HepG2 (cell line): ENCODE data around the gene NOL11. TPM values are rescaled to one million over a fixed set of nuclear protein-coding genes. Genes with fewer than 3 reads are reported as not detected.

Experiments used
- ATAC-seq: fragments of 200-7000 bp; cut with Tn5 transposase; 3 replicates; pipeline ENCODE4 v1.9.1; 2020; ENCODE audit warnings: mild to moderate bottlenecking, moderate library complexity
- BruUV-seq: library from RNA; stranded (reverse); fragments of 400-500 nt; replicated peaks from 2 replicates; lab custom pipeline; 2021; lab: Mats Ljungman, UMichigan
- CTCF ChIA-PET: fragments of 300-600 bp; formaldehyde crosslinking; extraction: SDS; loops from one replicate; lab custom pipeline; 2021; ENCODE audit warnings: low total read pairs, inconsistent platforms, low intra/inter-chr PET ratio; lab: Yijun Ruan, JAX
- POLR2A ChIA-PET: fragments of 350-600 bp; sonication (Branson Sonifier 250); formaldehyde crosslinking; loops from one replicate; lab custom pipeline; 2020; ENCODE audit warnings: antibody characterized with exemption, inconsistent platforms; lab: Yijun Ruan, JAX
- DNase-seq: peaks from one replicate; pipeline ENCODE4 v3.0.0-alpha.2; 2015; ENCODE audit warnings: low spot score
- FAIRE-seq: peaks from 3 replicates; lab custom pipeline; 2011; peaks lifted over from hg19 to GRCh38; lab: Jason Lieb, UNC
- H2AFZ ChIP-seq: one replicate; pipeline ENCODE4 v1.6.1; 2011; ENCODE audit warnings: low read length, inconsistent platforms
- H3K27ac ChIP-seq: fragments of 300-600 bp; 3 replicates; pipeline ENCODE4 v1.8.0; 2011; ENCODE audit warnings: mixed run types, mild to moderate bottlenecking, mixed read lengths, low read length, inconsistent platforms; ENCODE audit not compliant: insufficient read depth; ENCODE audit errors: extremely low read length
- H3K27me3 ChIP-seq, 2 experiments: fragments of 200-600 bp in 1 of 2; 2 replicates in 1 of 2; 3 replicates in 1 of 2; pipeline versions ENCODE4 v1.6.0 to v1.8.0; 2011; ENCODE audit warnings: low read length in 2 of 2, mild to moderate bottlenecking in 2 of 2, moderate library complexity in 2 of 2, inconsistent platforms in 1 of 2; ENCODE audit not compliant: insufficient read depth in 2 of 2, control insufficient read depth in 1 of 2
- H3K36me3 ChIP-seq, 2 experiments: fragments of 200-600 bp in 1 of 2; replicated peaks in 1 of 2; 2 replicates in 1 of 2; 3 replicates in 1 of 2; pipeline versions ENCODE4 v1.5.1 to v1.8.0; 2011; ENCODE audit warnings: low read length in 2 of 2, inconsistent platforms in 1 of 2; ENCODE audit not compliant: insufficient read depth in 2 of 2, control insufficient read depth in 1 of 2
- H3K4me1 ChIP-seq: 2 replicates; pipeline ENCODE4 v1.5.1; 2012; ENCODE audit warnings: low read length, inconsistent platforms; ENCODE audit not compliant: insufficient read depth
- H3K4me2 ChIP-seq: 2 replicates; pipeline ENCODE4 v1.6.0; 2011; ENCODE audit warnings: low read depth, low read length, inconsistent platforms
- H3K4me3 ChIP-seq, 3 experiments: fragments of 200-600 bp in 1 of 3; sonication (generic), shearing (Covaris generic) in 1 of 3; replicated peaks in 1 of 3; 2 replicates each; pipeline ENCODE4 v1.5.1; 2011 to 2016; ENCODE audit warnings: low read length in 3 of 3, inconsistent platforms in 2 of 3, low read depth in 2 of 3, mild to moderate bottlenecking in 2 of 3, control low read depth in 1 of 3, mixed read lengths in 1 of 3; ENCODE audit not compliant: insufficient read depth in 1 of 3
- H3K79me2 ChIP-seq: one replicate; pipeline ENCODE4 v1.6.1; 2011; ENCODE audit warnings: low read length, inconsistent platforms; ENCODE audit not compliant: insufficient read depth
- H3K9ac ChIP-seq: 2 replicates; pipeline ENCODE4 v1.6.0; 2011; ENCODE audit warnings: mild to moderate bottlenecking, low read depth, low read length, inconsistent platforms; ENCODE audit not compliant: insufficient read depth
- H3K9me3 ChIP-seq: 2 replicates; pipeline ENCODE4 v1.5.1; 2012; ENCODE audit warnings: mild to moderate bottlenecking, low read length
- H4K20me1 ChIP-seq: 2 replicates; pipeline ENCODE4 v1.6.0; 2011; ENCODE audit warnings: inconsistent platforms, mild to moderate bottlenecking, low read length, moderate library complexity; ENCODE audit not compliant: insufficient read depth
- GFI1 ChIP-seq: sonication (generic); formaldehyde crosslinking; IDR thresholded peaks from 2 replicates; pipeline ENCODE4 v1.5.0; 2020; ENCODE audit warnings: missing genetic modification reagents, mild to moderate bottlenecking, borderline replicate concordance
- MTF2 ChIP-seq: sonication (generic); formaldehyde crosslinking; IDR thresholded peaks from 2 replicates; pipeline ENCODE4 v1.5.0; 2020; ENCODE audit warnings: missing genetic modification reagents, borderline replicate concordance
- ZNF652 ChIP-seq: IDR thresholded peaks from 2 replicates; pipeline ENCODE4 v1.6.1; 2016; ENCODE audit warnings: low read depth, borderline replicate concordance
- WGBS: methylation state at CpG from one replicate; pipeline ENCODE4 v1.1.6; 2017; ENCODE audit warnings: low lambda C conversion rate; 5-methylcytosine and 5-hydroxymethylcytosine counted together
- in situ Hi-C: cut with HindIII; loops from 2 replicates; pipeline ENCODE4 v1.10.0; 2017; ENCODE audit warnings: low pct_unique_long_range_greater_than_20kb; ENCODE audit not compliant: extremely low pct_ligation_motif_present
- intact Hi-C: fragments of 100-400 bp; cut with micrococcal nuclease; formaldehyde crosslinking; loops from one replicate; pipeline ENCODE4 v1.10.0; 2022; ENCODE audit not compliant: unreplicated experiment
- polyA plus RNA-seq, 8 experiments: library from polyadenylated mRNA; depleted of rRNA in 3 of 8; stranded (reverse) in 7 of 8; unstranded in 1 of 8; fragments of >200 nt; fragmentation: Illumina TruSeq in 4 of 8; extraction: Trizol in 4 of 8; gene quantifications; 2 replicates each; pipeline versions ENCODE4 v1.2.1 to v1.2.3, GENCODE V29; 2011 to 2016; ENCODE audit warnings: low read depth in 4 of 8, missing spikeins in 1 of 8, mixed read lengths in 1 of 8; ENCODE audit not compliant: insufficient read depth in 1 of 8
- total RNA-seq, 5 experiments: library from RNA; depleted of rRNA; stranded (reverse); fragments of >200 nt; fragmentation: Illumina TruSeq; extraction: Trizol; gene quantifications; 2 replicates each; pipeline ENCODE4 v1.2.3, GENCODE V29; 2016; ENCODE audit warnings: low read depth in 1 of 5
- TF ChIP-seq, protein P1 (sequence below): sonication (generic); formaldehyde crosslinking; IDR thresholded peaks from 2 replicates; pipeline ENCODE4 v1.4.0; 2020; ENCODE audit warnings: missing genetic modification reagents
- TF ChIP-seq, protein P2 (sequence below): sonication (generic); formaldehyde crosslinking; IDR thresholded peaks from 2 replicates; pipeline ENCODE4 v1.5.0; 2020; ENCODE audit warnings: mild to moderate bottlenecking, missing genetic modification reagents

NOL11 gene
- total and polyA plus RNA-seq, 2 of the 13 experiments (the other 11 are each of a cell fraction or from before 2014, with no cell fraction given) = 45.8 to 124 TPM

DNA sequence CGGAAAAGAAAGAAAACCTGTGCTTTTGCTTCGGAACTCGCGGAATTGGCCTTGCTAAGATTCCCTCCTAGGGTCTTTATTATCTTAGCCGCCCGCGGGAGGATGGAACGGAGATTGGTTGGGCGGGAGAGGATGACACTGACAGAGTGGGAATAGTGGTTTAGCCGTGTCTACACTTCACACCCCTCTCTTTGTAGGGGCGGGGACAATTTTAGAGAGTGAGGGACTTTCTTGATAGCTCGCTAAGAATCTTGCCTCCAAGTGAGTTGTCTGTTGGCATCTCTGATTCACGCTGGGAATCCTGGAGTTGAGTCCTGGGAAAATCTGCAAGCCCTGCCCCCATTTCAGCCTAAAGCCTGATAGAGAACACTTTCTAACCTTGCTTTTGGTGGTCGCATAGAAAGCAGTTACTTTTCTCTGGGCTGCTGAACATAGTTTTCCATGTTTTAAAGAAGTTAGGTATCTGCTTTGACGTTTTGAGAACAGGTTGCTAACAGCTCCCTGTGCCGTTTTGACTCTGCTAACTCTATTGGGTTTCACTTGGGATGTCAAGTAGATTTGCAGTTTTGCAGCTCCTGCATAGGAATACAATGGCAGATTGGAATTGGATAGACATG lies 697 bp downstream of the NOL11 start (continued):
- TF ChIP-seq, protein P1, sequence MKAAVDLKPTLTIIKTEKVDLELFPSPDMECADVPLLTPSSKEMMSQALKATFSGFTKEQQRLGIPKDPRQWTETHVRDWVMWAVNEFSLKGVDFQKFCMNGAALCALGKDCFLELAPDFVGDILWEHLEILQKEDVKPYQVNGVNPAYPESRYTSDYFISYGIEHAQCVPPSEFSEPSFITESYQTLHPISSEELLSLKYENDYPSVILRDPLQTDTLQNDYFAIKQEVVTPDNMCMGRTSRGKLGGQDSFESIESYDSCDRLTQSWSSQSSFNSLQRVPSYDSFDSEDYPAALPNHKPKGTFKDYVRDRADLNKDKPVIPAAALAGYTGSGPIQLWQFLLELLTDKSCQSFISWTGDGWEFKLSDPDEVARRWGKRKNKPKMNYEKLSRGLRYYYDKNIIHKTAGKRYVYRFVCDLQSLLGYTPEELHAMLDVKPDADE (CRISPR knock-in tag) = peak; percentile 14; the same call in 1 of the 2 replicates
- TF ChIP-seq MTF2 = 0 out of 2 replicates have a peak, but pooled peaks have one; percentile 41

DNA sequence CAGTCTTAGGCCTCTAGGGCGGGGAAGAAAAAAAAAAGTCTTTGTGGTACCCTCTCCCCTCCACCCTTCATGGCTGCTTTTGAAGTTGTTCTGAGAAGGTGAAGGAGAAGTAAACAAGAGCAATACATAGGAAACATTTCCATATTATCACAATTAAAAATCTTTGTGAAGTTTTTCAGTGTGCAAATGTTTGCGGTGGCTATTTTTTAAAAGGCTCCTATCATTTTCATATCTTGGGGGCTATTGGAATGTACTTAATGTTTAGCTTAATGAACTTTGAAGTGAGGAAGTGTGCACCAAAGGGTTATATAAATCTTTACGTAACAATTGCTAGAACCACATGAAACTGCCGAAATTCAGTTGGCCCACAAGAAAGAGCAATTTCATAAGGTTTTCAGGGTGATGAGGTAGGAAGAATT lies 7.6 kb downstream of the NOL11 start:
- 87% methylated on average over 4 of the region's 4 CpGs for WGBS
- 0 out of 2 replicates have a peak, but pooled peaks have one; percentile 21 for TF ChIP-seq GFI1
- TF ChIP-seq, protein P2, sequence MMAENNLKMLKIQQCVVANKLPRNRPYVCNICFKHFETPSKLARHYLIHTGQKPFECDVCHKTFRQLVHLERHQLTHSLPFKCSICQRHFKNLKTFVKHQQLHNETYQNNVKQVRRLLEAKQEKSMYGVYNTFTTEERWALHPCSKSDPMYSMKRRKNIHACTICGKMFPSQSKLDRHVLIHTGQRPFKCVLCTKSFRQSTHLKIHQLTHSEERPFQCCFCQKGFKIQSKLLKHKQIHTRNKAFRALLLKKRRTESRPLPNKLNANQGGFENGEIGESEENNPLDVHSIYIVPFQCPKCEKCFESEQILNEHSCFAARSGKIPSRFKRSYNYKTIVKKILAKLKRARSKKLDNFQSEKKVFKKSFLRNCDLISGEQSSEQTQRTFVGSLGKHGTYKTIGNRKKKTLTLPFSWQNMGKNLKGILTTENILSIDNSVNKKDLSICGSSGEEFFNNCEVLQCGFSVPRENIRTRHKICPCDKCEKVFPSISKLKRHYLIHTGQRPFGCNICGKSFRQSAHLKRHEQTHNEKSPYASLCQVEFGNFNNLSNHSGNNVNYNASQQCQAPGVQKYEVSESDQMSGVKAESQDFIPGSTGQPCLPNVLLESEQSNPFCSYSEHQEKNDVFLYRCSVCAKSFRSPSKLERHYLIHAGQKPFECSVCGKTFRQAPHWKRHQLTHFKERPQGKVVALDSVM (CRISPR knock-in tag) = 0 out of 2 replicates have a peak, but pooled peaks have one; percentile 16
- no peak for TF ChIP-seq ZNF652 (CRISPR knock-in tag)
- no peaks in the 10 kb centered on the region for H3K9me3 ChIP-seq
- BruUV-seq = no TSS peak
- H3K4me2 ChIP-seq = no peak overlapping the region
- H3K27ac ChIP-seq = peak overlapping the region; percentile 86
- in situ Hi-C loops (no loop called here), intact Hi-C loops (no loop called here)
- no peak overlapping the region for H3K4me3 ChIP-seq
- ATAC-seq (no peak), DNase-seq (no peak), FAIRE-seq (no peak)
- no peaks in the 10 kb centered on the region for H4K20me1 ChIP-seq
- no peaks in the 10 kb centered on the region for H3K27me3 ChIP-seq
- POLR2A ChIA-PET = no interaction called here
- CTCF ChIA-PET = no interaction called here
- peaks cover 22 to 71% of the 10 kb centered on the region in 2 experiments for H3K36me3 ChIP-seq
- no peak overlapping the region for H3K9ac ChIP-seq
- peaks cover 5% of the 10 kb centered on the region for H3K79me2 ChIP-seq
- H3K4me1 ChIP-seq = peaks cover 57% of the 10 kb centered on the region
- H2AFZ ChIP-seq = no peak overlapping the region
